ENCODE results near the gene ZAP70. TPM values are rescaled to one million over a fixed set of nuclear protein-coding genes. Genes with fewer than 3 reads are reported as not detected.
A peak's percentile ranks its signal among the peaks of the same experiment; 100 is the strongest.

The ZAP70 gene
- total and polyA plus RNA-seq, 2 of the 13 experiments (the other 11 are each of a cell fraction or from before 2014, with no cell fraction given) = 0.51 to 4.0 TPM

- TF ChIP-seq, protein P1, sequence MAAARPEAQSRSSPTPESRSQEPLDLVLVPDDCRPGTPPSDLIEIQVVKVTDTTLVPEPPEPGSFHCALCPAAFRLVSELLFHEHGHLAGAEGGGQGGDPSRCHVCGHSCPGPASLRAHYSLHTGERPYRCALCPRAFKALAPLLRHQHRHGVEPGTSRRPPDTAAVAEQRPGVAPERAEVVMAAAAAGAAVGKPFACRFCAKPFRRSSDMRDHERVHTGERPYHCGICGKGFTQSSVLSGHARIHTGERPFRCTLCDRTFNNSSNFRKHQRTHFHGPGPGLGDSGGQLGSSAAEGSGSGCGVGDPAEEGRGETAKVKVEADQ (CRISPR knock-in tag; IDR thresholded peaks at IDR 0.05; ENCODE audit: borderline replicate concordance) = no peak
- TF ChIP-seq ZNF652 (CRISPR knock-in tag; IDR thresholded peaks at IDR 0.05; ENCODE audit: borderline replicate concordance, low read depth) (no peak), GABPA (IDR thresholded peaks at IDR 0.05; ENCODE audit: low read depth, low read length) (peak; percentile 54), GABPA (CRISPR knock-in tag; IDR thresholded peaks at IDR 0.05; ENCODE audit: low read depth) (peak; percentile 81), RBFOX2 (IDR thresholded peaks at IDR 0.05; ENCODE audit: low read depth, low read length) (peak; percentile 82), ELF1 (CRISPR knock-in tag; IDR thresholded peaks at IDR 0.05) (peak; percentile 67), THYN1 (CRISPR knock-in tag; IDR thresholded peaks at IDR 0.05; ENCODE audit: borderline replicate concordance, low read depth) (no peak), ZBTB3 (CRISPR knock-in tag; IDR thresholded peaks at IDR 0.05; ENCODE audit: borderline replicate concordance, low read depth) (no peak), SIX4 (CRISPR knock-in tag; IDR thresholded peaks at IDR 0.05) (peak; percentile 16; the same call in 1 of the 2 replicates), TOE1 (CRISPR knock-in tag; IDR thresholded peaks at IDR 0.05) (no peak), MEIS2 (CRISPR knock-in tag; IDR thresholded peaks at IDR 0.05) (0 out of 2 replicates have a peak, but pooled peaks have one; percentile 34), GFI1 (CRISPR knock-in tag; IDR thresholded peaks at IDR 0.05; ENCODE audit: borderline replicate concordance) (peak; percentile 73; the same call in 1 of the 2 replicates), ZNF292 (CRISPR knock-in tag; IDR thresholded peaks at IDR 0.05; ENCODE audit: borderline replicate concordance, low read depth) (no peak), UBTF (CRISPR knock-in tag; IDR thresholded peaks at IDR 0.05) (no peak), DR1 (CRISPR knock-in tag; IDR thresholded peaks at IDR 0.05) (peak; percentile 72; the same call in 1 of the 2 replicates), NRL (CRISPR knock-in tag; IDR thresholded peaks at IDR 0.05; ENCODE audit: borderline replicate concordance) (peak; percentile 39; the same call in 1 of the 2 replicates)
- TF ChIP-seq, protein P2, sequence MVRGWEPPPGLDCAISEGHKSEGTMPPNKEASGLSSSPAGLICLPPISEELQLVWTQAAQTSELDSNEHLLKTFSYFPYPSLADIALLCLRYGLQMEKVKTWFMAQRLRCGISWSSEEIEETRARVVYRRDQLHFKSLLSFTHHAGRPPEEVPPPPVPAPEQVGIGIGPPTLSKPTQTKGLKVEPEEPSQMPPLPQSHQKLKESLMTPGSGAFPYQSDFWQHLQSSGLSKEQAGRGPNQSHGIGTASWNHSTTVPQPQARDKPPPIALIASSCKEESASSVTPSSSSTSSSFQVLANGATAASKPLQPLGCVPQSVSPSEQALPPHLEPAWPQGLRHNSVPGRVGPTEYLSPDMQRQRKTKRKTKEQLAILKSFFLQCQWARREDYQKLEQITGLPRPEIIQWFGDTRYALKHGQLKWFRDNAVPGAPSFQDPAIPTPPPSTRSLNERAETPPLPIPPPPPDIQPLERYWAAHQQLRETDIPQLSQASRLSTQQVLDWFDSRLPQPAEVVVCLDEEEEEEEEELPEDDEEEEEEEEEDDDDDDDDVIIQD (CRISPR knock-in tag; IDR thresholded peaks at IDR 0.05; ENCODE audit: low read depth) = peak; percentile 50; the same call in 1 of the 2 replicates
- TF ChIP-seq, protein P3, sequence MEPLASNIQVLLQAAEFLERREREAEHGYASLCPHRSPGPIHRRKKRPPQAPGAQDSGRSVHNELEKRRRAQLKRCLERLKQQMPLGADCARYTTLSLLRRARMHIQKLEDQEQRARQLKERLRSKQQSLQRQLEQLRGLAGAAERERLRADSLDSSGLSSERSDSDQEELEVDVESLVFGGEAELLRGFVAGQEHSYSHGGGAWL (CRISPR knock-in tag; IDR thresholded peaks at IDR 0.05) = peak; percentile 86; the same call in 1 of the 2 replicates
- TF ChIP-seq, protein P4, sequence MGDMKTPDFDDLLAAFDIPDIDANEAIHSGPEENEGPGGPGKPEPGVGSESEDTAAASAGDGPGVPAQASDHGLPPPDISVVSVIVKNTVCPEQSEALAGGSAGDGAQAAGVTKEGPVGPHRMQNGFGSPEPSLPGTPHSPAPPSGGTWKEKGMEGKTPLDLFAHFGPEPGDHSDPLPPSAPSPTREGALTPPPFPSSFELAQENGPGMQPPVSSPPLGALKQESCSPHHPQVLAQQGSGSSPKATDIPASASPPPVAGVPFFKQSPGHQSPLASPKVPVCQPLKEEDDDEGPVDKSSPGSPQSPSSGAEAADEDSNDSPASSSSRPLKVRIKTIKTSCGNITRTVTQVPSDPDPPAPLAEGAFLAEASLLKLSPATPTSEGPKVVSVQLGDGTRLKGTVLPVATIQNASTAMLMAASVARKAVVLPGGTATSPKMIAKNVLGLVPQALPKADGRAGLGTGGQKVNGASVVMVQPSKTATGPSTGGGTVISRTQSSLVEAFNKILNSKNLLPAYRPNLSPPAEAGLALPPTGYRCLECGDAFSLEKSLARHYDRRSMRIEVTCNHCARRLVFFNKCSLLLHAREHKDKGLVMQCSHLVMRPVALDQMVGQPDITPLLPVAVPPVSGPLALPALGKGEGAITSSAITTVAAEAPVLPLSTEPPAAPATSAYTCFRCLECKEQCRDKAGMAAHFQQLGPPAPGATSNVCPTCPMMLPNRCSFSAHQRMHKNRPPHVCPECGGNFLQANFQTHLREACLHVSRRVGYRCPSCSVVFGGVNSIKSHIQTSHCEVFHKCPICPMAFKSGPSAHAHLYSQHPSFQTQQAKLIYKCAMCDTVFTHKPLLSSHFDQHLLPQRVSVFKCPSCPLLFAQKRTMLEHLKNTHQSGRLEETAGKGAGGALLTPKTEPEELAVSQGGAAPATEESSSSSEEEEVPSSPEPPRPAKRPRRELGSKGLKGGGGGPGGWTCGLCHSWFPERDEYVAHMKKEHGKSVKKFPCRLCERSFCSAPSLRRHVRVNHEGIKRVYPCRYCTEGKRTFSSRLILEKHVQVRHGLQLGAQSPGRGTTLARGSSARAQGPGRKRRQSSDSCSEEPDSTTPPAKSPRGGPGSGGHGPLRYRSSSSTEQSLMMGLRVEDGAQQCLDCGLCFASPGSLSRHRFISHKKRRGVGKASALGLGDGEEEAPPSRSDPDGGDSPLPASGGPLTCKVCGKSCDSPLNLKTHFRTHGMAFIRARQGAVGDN (CRISPR knock-in tag; IDR thresholded peaks at IDR 0.05) = peak; percentile 63
Observed at GRCh38 chr2:97663962-97664635, 49.3 kb upstream of the ZAP70 start, which contains the start of gene ACTR1B (continued).
